Activated T-helper 2 cell treated with anti-CD3 and anti-CD28 coated beads, Interferon-gamma antibody, Interleukin-2, Interleukin-4, amounts not matched to agents 10 μg/mL and 5 μg/mL and 100 μg/mL, durations not matched to agents 14 hours and 24 hours and 36 hours (primary cell): Measurements from ENCODE around the gene ADAMTS9. TPM values are rescaled to one million over a fixed set of nuclear protein-coding genes. Genes with fewer than 3 reads are reported as not detected.
A peak's percentile ranks its signal among the peaks of the same experiment; 100 is the strongest.

Source experiments
- DNase-seq: peaks from one replicate; pipeline ENCODE4 v3.0.0; 2021; ENCODE audit warnings: low spot score
- H3K27ac Mint-ChIP-seq: one replicate; pipeline ENCODE4 v1.8.0; 2021; ENCODE audit warnings: mixed read lengths
- H3K27me3 Mint-ChIP-seq: one replicate; pipeline ENCODE4 v1.8.0; 2021; ENCODE audit warnings: low read depth, mixed read lengths
- H3K36me3 Mint-ChIP-seq: one replicate; pipeline ENCODE4 v1.8.0; 2021; ENCODE audit warnings: low read depth, mixed read lengths
- H3K4me1 Mint-ChIP-seq: one replicate; pipeline ENCODE4 v1.8.0; 2021; ENCODE audit warnings: low read depth, mixed read lengths
- H3K4me3 Mint-ChIP-seq: one replicate; pipeline ENCODE4 v1.8.0; 2021; ENCODE audit warnings: low read depth, mild to moderate bottlenecking, moderate library complexity, mixed read lengths
- H3K9me3 Mint-ChIP-seq: one replicate; pipeline ENCODE4 v1.8.0; 2021; ENCODE audit warnings: mixed read lengths
- intact Hi-C: fragments of 100-400 bp; cut with micrococcal nuclease; formaldehyde crosslinking; loops from one replicate; pipeline ENCODE4 v1.15.1; 2023
- total RNA-seq: library from RNA; stranded (reverse); gene quantifications from 2 replicates; pipeline ENCODE4 v1.2.3, GENCODE V29; 2022

ADAMTS9 gene
- total RNA-seq, 1 donor from 2014 or later = not detected

DNA sequence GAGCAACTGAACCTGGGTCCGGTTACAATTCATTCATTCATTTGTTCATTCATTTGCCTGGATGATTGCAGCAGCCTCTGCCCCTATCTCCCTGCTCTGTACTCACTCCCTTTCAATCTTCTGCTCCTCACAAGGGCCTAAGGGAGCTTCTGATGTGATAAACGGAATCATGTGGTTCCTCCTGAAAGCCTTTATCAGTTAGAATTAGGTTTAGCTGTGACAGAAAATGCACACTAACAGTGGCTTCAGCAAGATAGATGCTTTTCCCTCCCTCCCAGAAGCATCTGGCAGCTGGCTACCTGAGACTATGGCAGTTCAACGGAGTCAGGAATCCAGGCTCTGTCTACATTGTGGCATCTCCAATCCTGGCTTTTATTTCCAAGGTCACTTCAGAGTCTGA, 196.0 kb downstream of the ADAMTS9 start:
- DNase-seq = no peak
- H3K4me3 Mint-ChIP-seq = no peak overlapping the region
- H3K4me1 Mint-ChIP-seq = peaks cover 3% of the 10 kb centered on the region
- no peaks in the 10 kb centered on the region for H3K9me3 Mint-ChIP-seq
- no peak overlapping the region for H3K27ac Mint-ChIP-seq
- intact Hi-C loops = no loop called here
- H3K36me3 Mint-ChIP-seq = no peaks in the 10 kb centered on the region
- peaks cover 57% of the 10 kb centered on the region for H3K27me3 Mint-ChIP-seq

DNA sequence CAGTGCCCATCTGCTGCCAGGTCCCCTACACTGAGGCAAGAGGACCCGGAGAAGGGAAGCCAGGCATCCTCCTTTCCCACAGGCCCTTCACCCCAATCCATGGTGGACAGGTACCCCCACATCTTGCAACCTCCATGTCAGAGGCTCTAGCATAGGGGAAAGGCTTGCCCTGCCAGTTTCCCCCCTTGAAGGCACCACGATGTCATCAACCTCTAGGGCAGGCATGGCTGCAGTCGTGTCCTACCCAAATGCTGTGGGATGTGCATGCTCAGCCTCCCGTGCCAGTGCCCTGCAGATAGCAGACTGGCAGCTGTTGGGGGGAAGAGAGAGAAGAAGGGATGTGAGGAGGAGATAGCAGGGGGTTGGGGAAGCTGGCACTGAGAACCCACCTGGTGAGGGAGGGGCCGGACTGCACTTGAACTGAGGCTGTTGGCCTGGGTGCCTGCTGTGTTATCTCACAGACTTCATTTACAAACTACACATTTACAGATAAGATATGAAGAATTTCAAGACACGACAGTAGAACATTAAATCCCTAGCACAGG, 197.5 kb downstream of the ADAMTS9 start:
- H3K27ac Mint-ChIP-seq = no peak overlapping the region
- H3K9me3 Mint-ChIP-seq = no peaks in the 10 kb centered on the region
- H3K27me3 Mint-ChIP-seq = peaks cover 57% of the 10 kb centered on the region
- no peaks in the 10 kb centered on the region for H3K36me3 Mint-ChIP-seq
- intact Hi-C loops = no loop called here
- H3K4me3 Mint-ChIP-seq = no peak overlapping the region
- no peak for DNase-seq
- H3K4me1 Mint-ChIP-seq = peaks cover 6% of the 10 kb centered on the region

DNA sequence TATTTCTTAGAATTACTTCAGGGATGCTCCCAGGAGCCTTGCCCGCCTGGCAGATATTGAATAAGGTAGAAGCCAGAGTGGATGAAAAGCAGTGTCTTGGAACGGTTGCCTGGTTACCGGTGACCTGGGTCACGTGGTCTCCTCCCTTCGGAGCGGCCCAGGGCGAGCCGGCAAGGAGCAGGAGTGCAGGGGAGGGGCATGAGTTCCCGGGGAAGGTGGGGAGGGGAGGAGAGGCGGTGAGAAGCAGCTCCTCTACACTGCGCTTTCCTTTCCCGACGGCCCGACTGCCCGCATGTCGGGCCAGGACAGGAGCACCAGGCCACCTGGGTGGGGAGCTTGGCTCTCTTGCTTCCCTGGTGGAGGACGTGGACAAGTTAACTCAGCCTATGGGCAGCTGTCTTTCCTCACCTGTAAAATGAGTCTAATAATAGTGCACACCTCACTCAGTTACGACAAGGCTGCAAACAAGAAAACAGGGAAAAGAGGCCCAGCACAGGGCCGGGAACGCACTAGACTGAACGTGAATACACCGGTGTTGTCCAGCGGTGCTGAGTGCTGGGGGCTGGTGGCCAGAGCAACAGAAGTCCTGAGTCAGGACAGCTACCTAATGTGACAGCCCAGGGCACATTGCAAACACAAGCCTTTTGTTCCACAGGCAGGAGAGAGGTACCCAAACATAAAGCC, 198.3 kb downstream of the ADAMTS9 start:
- Mint-ChIP-seq H3K4me3 (no peak overlapping the region), H3K27me3 (peaks cover 56% of the 10 kb centered on the region), H3K4me1 (peaks cover 6% of the 10 kb centered on the region), H3K27ac (no peak overlapping the region), H3K36me3 (no peaks in the 10 kb centered on the region), H3K9me3 (no peaks in the 10 kb centered on the region)
- DNase-seq = no peak
- intact Hi-C loops = no loop called here

DNA sequence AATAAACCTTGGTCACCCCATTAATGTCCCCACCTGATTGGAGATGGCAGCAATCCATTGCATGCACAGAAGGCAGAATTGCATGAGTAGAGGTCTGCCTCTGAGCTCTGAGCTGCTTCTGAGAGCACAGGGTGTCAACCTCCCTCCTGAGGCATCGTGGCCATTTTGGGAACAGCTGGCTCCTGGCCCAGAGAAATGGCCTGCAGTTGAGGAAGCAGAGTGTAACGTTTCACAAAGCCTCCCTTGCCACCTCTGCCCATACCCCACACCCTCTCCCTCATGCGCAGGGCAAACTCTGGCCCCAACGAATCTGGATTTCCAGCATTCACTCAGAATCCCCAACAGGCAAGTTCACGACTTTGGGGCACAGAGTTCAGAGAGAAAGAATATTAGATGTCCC, 198.9 kb downstream of the ADAMTS9 start:
- Mint-ChIP-seq H3K27ac (no peak overlapping the region), H3K36me3 (no peaks in the 10 kb centered on the region), H3K4me1 (peaks cover 6% of the 10 kb centered on the region), H3K4me3 (no peak overlapping the region), H3K27me3 (peaks cover 50% of the 10 kb centered on the region), H3K9me3 (no peaks in the 10 kb centered on the region)
- intact Hi-C loops = no loop called here
- DNase-seq = no peak

DNA sequence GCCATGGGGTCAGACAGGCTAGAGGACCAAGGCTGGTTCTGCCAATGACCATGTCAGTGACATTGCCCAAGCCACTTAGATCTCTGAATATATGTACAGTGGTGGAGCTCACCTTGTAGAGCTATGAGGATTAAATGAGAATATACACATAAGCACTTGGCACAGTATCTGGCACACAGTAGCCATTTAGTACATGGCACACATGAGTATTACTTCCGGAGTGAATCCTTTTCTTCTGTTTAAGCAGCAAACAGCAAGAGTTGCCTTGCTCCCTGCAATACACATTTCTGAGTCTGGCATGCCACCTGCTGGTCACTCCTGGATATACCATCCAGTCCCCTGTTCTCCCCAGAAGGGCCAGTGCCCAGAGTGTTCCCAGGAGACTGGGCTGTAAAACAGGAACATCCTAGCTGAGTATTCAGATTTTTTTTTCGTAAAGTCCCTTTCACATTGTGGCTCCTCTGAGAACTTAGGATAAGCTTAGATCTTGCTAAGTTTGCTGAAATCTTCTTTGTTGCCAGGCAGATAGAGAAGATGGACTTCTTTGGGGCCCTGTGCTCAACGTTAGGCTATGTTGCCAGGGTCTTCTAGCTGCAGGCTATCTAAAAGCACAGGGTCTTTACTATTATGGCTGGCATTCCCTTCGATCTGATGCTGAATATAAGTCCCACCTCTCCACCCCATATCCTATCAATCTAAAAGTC, 203.4 kb downstream of the ADAMTS9 start:
- Mint-ChIP-seq H3K4me3 (no peak overlapping the region), H3K4me1 (peaks cover 6% of the 10 kb centered on the region), H3K36me3 (no peaks in the 10 kb centered on the region), H3K27ac (no peak overlapping the region), H3K9me3 (no peaks in the 10 kb centered on the region), H3K27me3 (peaks cover 18% of the 10 kb centered on the region)
- intact Hi-C loops = loop anchor here (1.0 to 5.0 kb wide), 2 partner anchors 87 to 454 kb away; no protein-coding TSS in a partner anchor
- DNase-seq = peak; percentile 54

DNA sequence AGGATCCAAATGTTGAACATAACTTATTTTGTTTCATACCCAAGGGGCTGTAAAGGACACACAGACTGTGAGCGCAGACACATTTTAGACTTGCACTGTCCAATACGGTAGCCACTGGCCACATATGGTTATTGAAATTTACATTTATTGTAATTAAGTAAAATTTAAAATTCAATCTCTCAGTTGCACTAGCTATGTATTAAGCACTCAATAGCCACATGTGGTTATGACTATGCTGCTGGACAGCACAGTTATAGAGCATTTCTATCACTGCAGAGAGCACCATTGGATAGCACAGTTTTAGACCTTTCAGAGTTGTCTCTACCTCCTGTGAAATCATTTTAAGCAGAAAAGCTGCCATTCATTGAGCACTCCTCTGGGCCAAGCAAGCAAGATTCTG, 204.3 kb downstream of the ADAMTS9 start:
- Mint-ChIP-seq H3K27me3 (peaks cover 12% of the 10 kb centered on the region), H3K4me1 (peaks cover 6% of the 10 kb centered on the region), H3K36me3 (no peaks in the 10 kb centered on the region), H3K27ac (no peak overlapping the region), H3K9me3 (no peaks in the 10 kb centered on the region), H3K4me3 (no peak overlapping the region)
- no peak for DNase-seq
- intact Hi-C loops = loop anchor here (5.0 kb wide), 1 partner anchor 86 kb away; no protein-coding TSS in a partner anchor

DNA sequence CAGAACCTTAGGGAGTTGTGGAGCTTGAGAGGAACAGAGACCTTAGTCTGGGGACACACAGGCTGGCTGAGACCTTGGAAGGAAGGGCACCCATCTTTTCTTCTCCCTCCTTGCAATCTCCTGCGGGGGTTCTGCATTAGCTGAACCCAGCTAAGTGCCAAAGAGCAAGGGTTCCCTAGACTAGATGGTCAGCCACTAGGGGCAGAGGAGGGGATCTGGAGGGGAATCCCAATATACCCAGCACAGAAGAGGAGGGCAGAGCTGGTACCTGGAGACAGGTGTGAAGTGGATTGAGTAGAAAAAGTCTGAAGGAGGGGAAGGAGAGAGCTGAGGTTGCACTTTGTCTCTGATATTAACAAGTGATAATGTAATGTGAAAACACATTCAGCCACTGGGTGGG, 212.8 kb downstream of the ADAMTS9 start:
- DNase-seq = no peak
- no peak overlapping the region for H3K27ac Mint-ChIP-seq
- no peak overlapping the region for H3K4me3 Mint-ChIP-seq
- peaks cover 3% of the 10 kb centered on the region for H3K4me1 Mint-ChIP-seq
- H3K36me3 Mint-ChIP-seq = no peaks in the 10 kb centered on the region
- H3K9me3 Mint-ChIP-seq = no peaks in the 10 kb centered on the region
- intact Hi-C loops = no loop called here
- peaks cover 11% of the 10 kb centered on the region for H3K27me3 Mint-ChIP-seq

DNA sequence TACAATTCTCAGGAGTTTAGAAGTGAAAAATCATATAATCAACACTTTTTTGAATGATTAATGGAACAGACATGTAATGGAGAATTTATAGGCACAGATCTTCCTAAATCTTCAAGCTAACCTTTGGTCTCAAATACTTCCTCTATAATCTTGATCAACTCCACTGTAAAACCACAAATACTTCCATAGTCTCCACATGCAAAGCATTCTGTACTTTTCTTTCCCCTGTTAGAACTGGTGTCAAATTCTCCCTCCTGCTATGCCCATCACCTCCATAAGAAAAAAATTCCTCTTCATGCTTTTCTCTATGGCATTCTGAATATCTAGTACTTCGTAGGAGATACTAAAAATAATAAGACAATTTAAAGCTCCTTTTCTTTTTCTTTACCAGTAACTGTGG, 214.3 kb downstream of the ADAMTS9 start:
- no peak overlapping the region for H3K27ac Mint-ChIP-seq
- no peak for DNase-seq
- intact Hi-C loops = no loop called here
- H3K4me1 Mint-ChIP-seq = peaks cover 3% of the 10 kb centered on the region
- peaks cover 9% of the 10 kb centered on the region for H3K27me3 Mint-ChIP-seq
- no peak overlapping the region for H3K4me3 Mint-ChIP-seq
- no peaks in the 10 kb centered on the region for H3K9me3 Mint-ChIP-seq
- no peaks in the 10 kb centered on the region for H3K36me3 Mint-ChIP-seq

DNA sequence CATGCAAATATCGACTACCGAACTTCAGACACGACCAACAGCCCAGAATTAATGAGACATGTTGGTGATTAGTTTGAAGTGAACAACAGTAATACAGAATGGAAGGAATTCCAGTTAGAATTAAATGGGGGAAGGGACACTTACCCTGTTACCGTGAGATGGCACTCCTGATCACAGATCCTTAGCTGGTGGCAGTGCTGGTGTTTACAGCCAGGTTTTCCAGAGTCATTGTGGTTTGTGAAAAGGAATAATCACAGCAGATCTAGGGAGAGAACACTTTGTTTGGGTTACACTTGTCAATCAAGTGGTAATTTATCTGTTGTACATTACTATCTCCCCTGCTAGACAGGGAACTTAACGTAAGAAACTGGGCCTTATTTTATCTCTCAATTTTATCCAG, 217.4 kb downstream of the ADAMTS9 start:
- intact Hi-C loops = no loop called here
- H3K4me3 Mint-ChIP-seq = no peak overlapping the region
- H3K36me3 Mint-ChIP-seq = no peaks in the 10 kb centered on the region
- H3K27ac Mint-ChIP-seq = no peak overlapping the region
- no peaks in the 10 kb centered on the region for H3K9me3 Mint-ChIP-seq
- DNase-seq = no peak
- H3K27me3 Mint-ChIP-seq = peaks cover 9% of the 10 kb centered on the region
- peaks cover 3% of the 10 kb centered on the region for H3K4me1 Mint-ChIP-seq

DNA sequence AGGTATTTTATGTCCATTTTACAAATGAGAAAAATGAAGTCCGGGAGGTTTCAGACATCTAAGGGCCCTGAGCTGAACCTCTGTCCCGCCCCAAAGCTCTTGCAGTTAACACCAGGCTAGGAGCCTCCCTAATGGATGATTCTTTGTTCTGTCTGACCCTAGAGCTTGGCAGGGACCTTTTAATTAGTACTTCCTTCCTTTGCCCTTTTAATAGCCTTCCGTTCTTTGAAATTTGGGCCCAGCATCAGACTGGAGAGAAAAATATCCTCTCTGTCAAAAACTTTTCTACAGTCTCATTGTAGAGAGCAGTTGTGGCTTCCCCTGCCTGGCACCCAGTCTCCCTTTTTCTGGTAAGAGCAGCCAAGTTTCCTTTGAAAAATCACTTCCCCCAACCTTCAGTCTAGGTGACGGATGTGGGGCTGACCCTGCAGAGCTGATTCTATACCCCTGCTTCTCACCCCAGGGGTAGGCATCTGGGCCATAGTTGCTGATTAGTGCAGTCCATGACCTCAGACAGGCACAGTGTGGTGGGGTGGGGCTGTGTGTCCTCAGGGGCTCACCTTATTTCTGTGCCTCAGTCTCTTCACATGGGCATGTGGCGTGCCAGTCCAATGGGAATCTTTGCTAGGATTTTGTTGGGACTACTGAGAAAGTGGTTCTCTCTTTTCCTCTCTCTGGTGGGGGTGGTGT, 220.4 kb downstream of the ADAMTS9 start:
- Mint-ChIP-seq H3K4me1 (peaks cover 1% of the 10 kb centered on the region), H3K36me3 (no peaks in the 10 kb centered on the region)

More for the DNA sequence above, 220.4 kb downstream of the ADAMTS9 start:
- intact Hi-C loops = no loop called here
- no peak for DNase-seq
- Mint-ChIP-seq H3K27me3 (peaks cover 2% of the 10 kb centered on the region), H3K27ac (no peak overlapping the region), H3K4me3 (no peak overlapping the region), H3K9me3 (no peaks in the 10 kb centered on the region)
